Bone marrow (tissue), 2 donors: ENCODE results near the gene CREB3.
A peak's percentile ranks its signal among the peaks of the same experiment; 100 is the strongest.

Source experiments
- DNase-seq, 2 donors: peaks; one replicate each; lab custom pipeline; 2025; lab: John Stamatoyannopoulos, UW

Gene CREB3

DNA sequence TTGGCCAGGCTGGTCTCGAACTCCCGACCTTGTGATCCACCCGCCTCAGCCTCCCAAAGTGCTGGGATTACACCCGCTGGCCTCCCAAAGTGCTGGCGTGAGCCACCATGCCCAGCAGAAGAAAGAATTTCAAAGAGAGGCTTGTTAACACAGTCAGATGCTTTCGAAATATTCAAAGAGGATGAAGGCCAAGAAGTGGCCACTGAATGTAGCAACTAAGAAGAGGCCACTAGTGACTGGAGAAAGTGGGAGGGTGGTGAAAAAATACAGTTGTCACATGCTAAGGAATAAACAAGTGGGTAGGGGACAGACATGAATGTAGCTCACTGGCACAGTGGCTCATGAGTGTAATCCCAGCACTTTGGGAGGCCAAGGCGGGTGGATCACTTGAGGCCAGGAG, 29.8 kb upstream of the CREB3 start:
- no peak for DNase-seq

DNA sequence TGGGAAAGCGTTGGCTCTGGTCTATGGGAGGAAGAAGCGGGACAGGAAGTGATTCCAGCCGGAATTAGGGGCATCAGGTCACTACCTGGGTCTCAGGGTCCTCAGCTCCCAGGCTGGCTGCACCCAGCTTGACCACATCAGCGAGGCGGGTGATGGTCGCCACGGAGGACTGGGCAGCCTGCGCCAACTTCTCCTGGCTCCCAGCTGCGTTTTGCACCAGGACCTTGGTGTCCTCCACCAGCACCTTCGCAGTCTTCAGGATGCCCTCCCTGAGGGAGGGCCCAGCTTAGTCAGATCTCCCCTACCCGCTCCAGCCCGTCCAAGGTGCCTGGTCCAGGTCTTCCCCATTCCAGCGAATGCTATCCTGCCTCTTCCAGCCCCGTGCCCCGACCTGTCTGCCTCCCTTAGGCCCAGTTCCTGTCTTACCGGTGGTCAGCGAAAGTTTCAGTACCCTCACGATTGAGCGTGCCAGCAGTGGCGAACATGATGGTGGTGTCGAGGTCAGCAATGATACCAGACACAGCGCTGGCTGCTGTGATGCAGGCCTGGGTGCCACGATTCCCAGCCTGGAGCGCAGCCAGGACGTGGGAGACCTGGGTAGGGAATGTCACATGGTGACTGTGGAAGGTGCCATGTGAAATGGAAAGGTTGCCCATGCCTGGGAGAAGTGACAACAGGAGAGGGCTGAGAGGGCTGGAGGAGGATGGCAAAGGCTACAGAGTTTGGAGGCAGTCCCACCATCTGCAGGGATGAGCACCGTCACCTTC, 28.4 kb upstream of the CREB3 start:
- no peak for DNase-seq

DNA sequence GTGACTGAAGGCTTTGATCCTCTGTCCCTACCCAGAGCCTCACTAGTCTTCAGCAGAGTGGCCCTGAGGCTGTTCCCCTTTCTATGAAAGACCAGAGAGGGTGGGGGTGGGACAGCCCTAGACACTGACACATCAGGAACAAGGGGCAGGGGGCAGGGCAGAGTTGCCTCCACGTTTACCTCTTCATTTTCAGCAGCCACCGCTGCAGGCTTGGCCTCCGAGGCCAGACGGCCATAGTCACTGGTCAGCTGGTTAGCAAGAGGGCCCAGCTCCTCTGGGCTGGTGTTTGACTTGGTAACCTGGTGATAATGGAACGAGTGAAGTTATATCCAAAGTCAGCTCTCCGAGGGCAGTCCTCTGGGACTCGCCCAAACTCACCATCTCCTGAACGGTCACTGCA, 27.1 kb upstream of the CREB3 start:
- no peak for DNase-seq

DNA sequence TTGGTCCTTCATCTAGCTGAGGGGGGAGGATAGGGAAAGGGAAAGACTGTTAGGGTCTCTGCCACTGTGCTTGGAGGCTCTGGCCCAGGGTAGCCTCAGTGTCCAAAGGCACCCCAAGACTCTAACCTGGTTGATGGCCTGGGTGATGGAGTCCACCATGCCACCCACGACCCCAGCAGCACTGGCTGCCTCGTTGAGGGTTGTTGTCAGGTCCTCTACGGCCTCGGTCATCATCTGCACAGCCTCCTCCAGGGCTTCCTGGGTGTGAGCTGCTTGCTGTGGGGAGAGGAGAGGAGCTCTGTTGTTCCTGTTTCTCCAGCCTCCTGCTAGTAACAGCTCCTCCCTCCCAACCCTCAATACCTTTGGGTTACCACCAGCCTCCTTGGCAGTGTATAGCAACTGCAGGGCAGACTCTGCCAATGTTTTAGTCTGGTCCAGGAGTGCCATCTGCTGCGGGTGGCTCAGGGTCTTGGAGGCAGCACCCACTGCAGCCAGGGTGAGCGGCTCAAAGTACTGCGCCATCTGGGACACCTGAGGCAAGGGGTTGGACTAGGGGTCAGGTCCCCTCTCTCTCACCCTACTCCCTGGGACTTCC, 26.5 kb upstream of the CREB3 start:
- DNase-seq: no peak

DNA sequence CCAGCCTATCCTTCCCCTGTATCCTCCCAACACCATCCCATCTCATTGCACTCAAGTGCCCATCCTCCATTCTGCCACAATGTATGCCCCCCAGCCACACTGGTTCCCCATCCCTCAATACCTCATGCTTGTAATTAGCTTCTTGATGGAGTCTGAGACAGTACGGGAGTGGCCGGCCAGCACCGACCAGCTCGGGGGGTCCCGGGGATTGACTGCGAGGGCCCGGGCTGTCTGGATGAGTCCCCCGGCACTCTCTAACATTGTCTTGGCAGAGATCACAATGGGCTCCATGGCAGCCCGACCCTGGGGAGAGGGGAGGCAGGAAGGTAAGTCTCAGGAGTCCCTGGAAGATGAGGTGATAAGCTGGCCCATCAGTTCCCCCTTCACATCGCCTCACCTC, 25.5 kb upstream of the CREB3 start:
- DNase-seq: no peak

DNA sequence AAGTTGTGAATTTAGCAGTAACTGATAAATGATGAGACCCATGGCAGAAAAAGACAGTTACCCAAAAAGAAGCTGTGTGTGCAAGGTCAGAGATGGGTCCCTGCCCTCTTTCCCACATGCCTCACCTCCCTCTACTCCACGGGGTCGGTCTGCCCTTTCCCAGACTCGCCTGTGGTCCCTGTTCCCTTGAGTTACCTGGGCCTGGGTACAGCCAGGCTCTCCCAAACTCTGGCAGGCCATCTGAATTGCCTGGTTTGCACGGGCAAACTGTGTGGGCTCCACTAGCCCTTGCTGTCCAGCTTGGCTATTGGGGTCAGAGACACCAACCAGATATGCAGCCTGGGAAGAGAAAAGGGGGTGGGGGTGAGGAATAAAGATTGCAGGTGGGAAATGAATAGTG, 24.3 kb upstream of the CREB3 start:
- DNase-seq: no peak

DNA sequence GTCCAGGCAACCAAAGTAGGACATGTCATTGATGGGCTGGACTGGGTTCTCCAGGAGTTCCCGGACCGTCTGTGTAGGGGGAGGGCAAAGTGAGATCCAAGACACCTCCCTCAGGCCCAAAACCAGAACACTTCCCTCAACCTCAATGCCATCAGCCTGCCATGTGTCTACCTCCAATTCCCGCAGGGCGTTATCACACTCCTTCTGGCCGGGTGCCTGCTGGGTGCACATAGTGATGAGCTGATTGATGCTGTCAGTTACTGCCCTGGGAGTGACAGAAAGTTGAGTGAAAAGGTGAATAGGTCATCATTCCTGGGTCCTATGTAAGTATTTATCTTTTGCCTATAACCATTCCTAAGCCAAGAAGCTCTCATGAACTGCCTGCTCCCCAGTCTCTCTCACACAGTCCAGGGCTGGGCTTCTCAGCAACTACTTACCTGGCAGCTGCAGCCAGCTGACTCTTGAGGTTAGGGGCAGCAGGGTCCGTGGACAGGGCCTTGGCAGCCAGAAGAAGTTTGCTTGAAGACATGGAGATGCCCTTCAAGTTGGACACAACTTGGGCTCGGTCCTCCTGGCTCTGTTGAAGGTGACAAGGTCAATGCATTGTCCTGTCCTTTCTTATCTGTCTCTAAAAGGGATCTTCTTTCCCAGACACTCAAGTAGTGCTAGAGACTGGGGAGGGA, 21.5 kb upstream of the CREB3 start:
- no peak for DNase-seq

DNA sequence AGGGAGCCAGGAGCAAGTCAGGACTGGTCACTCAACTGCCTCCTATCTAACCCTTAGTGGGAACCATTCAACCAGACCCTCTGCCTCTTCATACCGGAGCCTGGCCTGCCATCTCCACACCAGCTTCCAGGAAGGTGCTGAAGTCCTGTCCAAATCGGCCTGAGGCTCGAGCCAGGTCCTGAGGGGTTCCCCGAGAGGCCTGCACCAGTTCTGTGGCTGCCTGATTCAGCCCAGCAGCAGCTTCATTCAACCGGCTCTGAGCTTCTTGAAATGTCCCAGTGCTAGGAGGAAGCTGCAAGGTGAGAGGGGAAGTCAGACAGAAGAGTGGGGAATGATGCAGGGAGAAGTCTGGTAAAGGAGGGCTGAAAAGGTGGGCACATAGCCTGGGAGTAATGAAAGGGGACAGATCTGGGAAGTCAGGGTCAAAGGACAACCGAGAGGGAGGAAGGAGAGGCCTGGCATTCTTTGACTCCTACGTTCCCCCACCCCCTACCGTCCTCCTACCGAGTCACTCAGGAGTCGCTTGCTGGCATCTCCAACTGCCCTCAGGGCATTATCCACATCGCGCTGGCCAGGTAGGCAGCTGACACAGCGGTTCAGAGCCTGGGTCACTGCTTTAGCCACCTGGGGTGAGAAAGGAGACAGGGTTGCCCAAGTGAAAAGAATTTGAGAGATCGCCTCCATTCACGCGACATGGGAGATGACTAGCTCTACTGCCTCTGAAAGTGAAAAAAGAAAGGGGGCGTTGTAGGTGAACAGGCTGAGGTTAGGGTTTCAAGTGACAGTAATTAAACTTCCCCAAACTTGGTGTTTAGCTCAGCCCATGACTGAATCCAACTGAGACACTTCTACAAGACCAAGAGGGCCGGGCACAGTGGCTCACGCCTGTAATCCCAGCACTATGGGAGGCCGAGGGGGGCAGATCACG, 20.7 kb upstream of the CREB3 start:
- DNase-seq: no peak

DNA sequence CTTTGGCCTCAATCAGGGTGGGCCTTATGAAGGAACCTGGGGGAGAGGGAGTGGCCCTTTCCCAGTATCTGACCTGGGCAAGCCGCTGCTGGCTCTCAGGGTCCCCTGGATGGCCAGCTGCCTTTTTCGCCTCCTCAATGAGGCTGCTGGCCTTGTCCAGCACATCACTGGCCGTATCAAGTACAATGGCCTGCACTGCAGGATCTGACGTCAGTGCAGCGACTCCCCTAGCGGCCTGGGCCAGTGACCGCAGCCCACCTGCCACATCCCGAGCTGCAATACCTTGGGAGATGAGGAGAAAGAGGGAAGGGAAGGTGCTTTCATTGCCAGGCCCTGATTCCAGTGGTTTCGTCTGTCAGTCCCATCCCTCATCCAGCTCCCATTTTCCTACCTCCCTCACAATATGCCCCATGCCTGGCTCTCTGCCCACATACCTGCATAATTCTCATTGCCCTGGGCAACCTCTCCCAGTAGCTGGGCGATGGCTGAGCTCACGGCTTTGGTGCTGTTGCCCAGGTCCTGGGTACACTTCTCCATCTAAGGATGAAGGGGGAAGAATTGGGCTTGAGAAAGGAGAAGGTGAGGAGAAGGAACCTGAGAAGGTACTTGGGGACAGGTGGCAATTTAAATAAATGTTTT, 19.6 kb upstream of the CREB3 start:
- no peak for DNase-seq

DNA sequence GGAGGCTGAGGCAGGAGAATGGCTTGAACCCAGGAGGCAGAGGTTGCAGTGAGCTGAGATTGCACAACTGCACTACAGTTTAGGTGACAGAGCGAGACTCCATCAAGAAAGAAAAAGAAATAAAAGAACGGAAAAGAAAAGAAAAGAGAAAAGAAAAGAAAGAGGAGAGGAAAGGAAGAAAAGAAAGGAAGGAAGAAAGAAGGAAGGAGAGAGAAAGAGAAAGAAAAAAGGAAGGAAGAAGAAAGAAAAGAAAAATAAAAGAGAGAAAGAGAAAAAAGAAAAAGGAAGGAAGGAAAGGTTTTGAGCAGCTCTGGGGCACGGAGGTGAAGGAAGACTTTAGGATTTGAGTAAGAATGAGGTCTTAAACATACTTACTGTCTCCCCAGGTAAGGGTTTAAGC, 18.9 kb upstream of the CREB3 start:
- DNase-seq: no peak

DNA sequence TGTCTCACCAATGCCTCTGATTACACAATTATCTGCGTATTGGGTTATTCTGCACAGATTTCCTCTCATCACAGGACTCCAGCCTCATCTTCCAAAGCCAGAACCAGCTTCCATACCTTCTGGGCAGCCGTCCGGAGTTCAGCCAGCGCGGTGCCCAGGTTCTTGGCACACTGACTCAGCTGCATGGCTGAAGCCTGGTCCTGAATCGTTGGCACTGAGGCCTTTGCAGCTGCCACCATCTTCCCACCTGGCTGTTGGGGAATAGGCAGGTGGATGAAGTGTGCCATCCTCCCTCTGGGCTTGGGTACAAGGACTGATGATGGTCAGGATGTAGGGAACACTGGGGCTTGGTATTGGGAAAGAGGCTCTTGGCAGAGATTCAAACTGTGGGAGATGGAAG, 18.3 kb upstream of the CREB3 start:
- DNase-seq: no peak

DNA sequence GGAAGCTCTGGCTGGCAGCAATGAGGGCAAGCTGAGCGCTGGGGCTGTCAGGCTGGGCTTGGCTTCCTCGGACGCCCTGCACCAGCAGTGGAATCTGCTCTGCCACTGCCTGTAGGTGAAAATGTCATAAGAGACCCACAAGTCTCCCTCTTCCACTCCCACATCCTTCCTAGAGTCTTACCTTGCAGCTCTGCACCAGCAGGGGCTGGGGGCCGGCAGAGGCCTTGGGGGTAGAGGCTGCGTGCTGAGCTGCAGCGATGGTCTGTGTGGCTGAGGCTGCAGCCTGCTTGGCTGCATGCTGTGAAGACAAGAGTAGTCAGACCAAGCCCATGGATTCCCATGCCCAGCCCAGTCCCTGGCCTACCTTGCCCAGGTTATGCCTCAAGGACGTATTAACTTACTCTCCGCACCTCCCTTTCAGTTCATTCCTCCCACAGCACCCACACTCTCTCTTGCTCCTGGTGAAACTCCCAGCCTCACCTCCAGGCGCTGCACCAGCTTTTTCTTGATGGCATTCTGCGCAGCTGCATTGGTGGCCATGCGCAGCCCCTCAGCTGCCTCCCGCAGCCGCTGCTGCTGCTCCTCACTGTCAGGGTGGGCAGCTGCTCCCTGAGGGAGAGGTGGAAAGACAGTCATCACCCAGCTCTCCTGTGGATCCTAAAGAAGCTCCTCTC, 17.8 kb upstream of the CREB3 start:
- DNase-seq: no peak

DNA sequence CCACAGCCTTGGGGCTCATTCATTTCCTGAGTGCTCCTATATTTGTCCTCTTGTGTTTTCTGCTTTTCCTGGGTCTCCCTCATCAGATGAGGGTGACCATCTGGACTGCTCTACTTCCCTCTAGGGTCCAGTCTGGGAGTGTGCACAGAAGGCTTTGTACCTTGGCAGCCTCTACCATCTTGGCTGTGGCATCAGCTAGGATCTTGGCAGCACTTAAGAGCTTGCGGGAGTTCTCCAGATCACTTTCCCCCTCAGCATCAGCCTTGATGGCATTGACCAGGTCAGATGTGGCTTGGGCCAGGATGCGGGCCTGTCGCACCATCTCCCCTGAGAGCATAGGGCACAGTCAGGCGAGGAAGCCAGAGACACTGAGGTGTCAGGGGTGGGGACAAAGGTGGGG, 16.2 kb upstream of the CREB3 start:
- DNase-seq: no peak

DNA sequence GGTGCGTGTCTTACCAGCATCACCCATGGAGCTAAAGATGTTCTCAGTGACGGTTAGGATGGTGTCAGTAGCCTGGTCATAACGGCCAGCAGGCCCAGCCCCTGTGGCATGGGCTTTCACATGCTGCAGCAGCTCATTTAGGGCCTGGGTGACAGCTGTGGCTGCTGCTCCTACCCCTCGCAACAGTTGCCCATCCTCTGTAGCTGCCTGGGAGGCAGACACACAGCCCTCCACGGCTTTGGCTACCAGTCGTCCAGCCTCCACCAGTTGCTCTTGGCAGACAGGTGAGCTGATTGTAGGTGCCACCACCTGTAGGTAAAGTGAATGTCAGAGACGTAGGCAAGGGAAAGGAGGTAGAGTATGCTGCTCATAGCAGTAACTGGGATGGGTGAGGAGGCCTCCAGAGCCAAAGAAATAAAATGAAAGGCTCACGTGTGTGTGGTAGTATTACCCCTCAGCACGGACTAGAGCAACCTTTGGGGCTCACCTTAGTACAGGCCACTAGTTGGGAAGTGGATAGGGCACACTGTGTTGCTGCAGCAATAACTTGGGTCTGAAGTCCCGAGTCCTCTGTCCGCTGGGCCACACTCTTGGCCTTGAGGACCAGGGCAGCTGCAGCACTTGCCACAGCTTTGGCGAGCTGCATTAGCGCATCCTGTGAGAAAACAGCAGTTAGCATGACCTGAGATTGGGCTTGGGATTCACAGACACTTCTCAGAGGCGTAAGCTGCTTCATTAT, 15.2 kb upstream of the CREB3 start:
- DNase-seq: no peak

DNA sequence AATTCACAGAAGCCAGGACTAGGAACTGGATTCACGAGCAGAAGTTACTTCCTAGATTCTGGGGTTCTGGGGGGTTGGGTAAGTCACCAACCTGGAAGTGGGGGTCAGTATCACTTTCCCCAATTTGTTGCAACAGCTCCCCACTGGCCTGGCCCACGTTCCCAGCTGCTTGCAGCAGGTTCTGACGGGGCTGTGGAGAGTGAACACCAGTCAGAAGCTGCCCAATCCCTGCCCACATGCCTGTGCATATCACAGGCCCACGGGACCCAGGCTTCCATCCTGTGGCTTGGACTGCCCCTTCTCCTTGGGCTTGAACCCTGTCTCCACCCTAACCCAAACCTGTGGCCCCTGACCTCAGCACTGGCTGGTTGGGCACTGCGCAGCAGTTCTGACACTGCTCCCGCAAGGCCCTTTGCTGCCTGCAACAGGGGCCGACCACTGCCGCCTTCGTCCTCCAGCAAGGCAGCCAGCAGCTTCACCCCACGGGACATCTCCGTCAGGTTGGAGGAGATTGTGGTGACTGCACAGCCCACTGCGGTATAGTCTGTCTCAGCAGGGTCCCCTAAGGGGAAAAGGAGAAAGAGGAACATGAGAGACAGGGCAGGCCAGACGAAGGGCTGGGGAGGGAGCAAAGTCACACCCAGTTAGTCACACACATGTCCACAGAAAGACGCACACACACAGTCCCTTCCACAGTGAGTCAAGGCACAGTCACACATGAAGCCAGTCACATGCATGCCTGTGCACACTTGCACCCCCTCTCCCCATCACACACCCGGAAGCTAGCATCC, 13.6 kb upstream of the CREB3 start:
- no peak for DNase-seq

DNA sequence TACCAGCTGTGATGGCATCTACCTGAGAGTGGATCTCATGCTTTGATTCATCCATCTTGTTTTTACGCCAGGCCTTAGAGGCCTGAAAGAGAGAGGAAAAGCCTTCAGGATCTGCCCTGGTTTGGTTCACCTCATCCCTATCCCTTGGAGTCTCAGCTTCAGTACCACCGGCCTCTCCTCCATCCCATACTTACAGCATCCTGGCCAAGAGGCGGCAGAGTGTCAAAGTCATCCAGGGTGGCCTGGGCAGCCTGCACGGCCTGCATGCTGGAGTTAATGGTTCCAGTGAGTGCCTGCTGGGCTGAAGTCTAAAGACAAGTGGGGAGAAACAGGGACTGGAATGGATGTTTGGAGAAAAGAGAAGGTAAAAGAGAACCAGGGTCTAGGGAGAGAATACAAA, 12.9 kb upstream of the CREB3 start:
- no peak for DNase-seq

DNA sequence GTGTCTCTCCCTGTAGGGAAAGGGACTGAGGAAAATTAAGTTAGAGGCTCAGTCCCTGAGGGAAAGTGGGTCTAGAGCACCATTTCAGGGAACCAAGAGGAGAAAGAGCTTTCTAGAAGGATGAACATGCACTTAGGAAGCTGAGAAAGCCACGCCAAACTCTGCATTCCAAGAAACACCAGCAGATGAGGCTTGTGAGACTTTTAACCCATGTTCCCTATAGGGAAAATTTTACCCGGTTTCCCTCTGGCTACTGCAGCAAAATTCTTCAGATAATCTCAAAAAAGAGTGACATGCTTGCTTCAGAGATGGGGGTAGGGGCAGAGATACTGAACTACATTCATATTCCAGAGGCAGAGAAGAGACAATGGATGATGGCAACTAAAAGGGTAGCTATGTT, 9.0 kb upstream of the CREB3 start:
- DNase-seq: no peak

DNA sequence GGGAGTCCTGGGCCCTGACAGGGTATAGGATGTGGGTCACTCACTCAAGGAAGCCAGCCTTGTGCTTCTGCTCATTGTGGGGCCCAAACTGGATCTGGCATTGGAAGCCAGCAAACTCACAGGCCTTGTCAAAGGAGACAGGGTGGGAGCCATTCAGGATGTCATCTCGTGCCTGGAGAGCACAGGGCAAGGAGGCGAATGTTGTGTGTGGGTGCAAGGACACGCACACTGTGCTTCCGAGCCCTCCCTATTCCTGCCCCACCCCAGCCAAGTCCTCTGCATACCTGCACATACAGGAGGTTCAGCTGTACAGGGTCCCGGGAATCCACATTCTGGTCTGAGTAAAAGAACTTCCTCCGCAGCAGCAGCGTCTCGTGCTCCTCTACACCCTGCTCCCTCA, 8.6 kb upstream of the CREB3 start:
- no peak for DNase-seq

DNA sequence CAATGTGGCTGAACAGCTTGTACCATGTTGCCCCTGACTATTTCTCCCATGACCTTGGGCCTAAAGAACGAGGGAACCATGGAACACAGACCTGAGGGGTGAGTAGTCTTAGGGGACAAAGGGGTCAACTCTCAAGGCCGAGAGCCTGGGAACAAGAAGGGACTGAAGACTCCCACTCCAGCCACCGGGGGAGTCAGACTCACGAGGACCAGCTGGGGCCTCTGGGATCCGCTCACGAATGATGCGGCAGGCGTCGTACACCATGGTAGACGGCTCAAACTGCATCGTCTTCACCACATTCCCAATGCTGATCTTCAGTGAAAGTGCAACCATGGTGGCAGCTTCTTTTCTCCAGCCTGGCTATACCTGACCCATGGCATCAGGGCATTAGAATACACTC, 7.1 kb upstream of the CREB3 start:
- DNase-seq: no peak

DNA sequence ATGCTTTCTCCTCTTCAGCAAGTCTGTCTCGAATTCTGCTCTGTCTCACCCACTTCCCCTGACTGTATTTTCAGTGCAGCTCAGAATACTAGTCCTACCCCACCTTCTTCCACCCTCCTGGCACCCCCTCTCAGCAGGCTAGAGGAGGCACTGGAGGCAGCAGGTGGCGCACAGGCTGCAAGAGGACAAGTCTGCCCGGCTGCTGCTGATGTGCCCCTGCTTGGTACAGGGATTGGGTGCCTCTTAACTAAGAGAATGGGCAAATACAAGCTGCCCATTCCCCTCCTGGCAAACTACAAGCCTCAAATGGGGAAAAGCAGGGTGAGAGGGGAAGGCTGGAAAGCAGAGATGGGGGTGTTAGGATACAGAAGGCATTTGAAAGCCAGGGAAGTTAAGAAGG, 5.5 kb upstream of the CREB3 start:
- peak in 1 of 2 donors; percentile 91 for DNase-seq
